A549 treated with GW870086 at 1 μM for 4 hours (cell line): ENCODE measurements around the gene MYPN. TPM values are rescaled to one million over a fixed set of nuclear protein-coding genes. Genes with fewer than 3 reads are reported as not detected.

ENCODE experiments used
- total RNA-seq: library from RNA; stranded (reverse); fragments of 200-300 nt; extraction: Qiagen RNA extraction; gene quantifications from 5 replicates; pipeline ENCODE4 v1.2.3, GENCODE V29; 2022; ENCODE audit warnings: low read depth

MYPN gene, protein sequence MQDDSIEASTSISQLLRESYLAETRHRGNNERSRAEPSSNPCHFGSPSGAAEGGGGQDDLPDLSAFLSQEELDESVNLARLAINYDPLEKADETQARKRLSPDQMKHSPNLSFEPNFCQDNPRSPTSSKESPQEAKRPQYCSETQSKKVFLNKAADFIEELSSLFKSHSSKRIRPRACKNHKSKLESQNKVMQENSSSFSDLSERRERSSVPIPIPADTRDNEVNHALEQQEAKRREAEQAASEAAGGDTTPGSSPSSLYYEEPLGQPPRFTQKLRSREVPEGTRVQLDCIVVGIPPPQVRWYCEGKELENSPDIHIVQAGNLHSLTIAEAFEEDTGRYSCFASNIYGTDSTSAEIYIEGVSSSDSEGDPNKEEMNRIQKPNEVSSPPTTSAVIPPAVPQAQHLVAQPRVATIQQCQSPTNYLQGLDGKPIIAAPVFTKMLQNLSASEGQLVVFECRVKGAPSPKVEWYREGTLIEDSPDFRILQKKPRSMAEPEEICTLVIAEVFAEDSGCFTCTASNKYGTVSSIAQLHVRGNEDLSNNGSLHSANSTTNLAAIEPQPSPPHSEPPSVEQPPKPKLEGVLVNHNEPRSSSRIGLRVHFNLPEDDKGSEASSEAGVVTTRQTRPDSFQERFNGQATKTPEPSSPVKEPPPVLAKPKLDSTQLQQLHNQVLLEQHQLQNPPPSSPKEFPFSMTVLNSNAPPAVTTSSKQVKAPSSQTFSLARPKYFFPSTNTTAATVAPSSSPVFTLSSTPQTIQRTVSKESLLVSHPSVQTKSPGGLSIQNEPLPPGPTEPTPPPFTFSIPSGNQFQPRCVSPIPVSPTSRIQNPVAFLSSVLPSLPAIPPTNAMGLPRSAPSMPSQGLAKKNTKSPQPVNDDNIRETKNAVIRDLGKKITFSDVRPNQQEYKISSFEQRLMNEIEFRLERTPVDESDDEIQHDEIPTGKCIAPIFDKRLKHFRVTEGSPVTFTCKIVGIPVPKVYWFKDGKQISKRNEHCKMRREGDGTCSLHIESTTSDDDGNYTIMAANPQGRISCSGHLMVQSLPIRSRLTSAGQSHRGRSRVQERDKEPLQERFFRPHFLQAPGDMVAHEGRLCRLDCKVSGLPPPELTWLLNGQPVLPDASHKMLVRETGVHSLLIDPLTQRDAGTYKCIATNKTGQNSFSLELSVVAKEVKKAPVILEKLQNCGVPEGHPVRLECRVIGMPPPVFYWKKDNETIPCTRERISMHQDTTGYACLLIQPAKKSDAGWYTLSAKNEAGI (N-terminal part only)
- 2.0 to 2.9 TPM (median 2.3 TPM) in 5 replicates for total RNA-seq

DNA sequence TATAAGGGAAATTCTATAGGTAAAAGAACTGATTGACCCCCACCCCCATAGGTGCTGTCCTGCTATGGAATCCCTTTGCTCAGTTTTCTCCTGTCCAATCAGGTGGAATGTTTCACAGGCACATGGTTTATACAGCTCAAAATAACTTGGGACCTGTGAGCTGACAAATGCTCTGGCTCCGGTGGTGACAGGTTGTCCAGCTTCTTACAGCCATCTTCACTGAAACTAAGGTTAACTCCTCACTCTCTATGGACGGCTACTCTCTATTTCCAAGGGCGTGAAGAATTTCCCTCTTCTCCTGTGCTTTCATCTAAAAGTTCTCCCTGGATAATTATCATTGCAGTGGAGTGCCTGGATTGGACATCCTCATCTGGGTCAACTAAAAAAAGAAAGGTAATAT, at the start of gene MYPN:
MYPN (plus strand) TSS at position 158 of the 400 bp plus-strand sequence. CDS start 11,951 bp downstream, outside the sequence.

DNA sequence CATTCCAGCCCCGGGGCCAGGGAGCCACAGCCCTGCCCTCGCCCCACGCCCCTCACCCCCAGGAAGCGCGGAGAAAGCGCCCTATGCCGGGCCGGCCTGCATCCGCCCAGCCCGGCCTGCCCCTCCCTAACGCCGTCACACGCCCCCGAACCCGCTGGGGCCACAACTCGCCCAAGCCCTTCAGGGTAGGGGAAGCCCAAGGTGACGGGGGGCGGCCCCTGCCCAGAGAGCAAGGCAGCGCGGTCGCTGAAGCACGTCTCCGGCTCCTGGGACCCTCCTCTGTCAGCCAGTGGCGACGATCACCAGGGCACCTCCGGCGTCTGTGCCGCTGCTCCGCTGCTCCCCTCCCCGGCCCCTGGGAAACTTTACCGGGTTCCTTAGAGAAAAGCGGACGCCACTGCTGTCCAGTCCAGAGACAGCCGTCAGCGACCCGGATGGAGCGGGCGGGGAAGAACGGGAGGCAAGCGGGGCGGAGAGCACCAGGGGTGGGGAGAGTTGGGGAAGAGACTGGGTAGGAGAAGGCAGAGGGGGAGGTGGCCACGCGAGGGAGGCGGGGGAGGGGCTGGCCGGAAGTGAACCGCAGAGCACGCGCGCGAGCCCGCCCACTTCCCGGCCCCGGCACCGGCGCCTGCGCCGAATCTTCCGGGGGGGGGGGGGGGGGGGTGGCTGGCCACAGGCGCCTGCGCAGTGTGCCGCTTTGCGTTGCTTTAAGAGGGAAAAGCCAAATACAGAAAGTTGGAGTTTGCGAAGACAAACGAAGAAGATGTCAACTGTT, 34.3 kb upstream of the MYPN start, which contains the start of gene HERC4:
HERC4 (minus strand) TSS at position 509 of the 775 bp plus-strand sequence. CDS start 2,175 bp downstream, outside the sequence.

DNA sequence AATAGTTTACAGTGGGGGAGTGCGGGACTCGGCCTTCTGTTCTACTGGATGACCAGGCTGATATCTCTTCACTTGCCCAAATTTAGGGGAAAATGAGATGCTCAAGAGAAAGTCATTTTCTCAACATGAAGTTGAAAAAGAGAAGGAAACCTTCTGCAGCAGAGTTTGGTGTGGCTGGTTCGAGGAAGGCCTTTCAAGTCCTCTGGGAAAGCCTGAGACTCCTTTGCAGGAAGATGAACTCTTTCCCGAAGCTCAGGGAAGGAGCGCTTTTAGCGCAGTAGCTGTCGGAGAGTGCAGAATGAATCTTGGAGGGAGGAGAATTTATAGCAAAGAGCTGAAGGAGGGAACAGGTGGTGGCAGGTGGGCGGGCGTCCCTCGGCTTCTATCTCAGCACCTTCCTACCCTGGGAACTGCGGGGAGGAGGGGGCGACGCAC, 122.5 kb downstream of the MYPN start, which contains the start of gene ATOH7:
ATOH7 (minus strand) TSS at position 297 of the 435 bp plus-strand sequence. CDS start 436 bp downstream, outside the sequence.

Other genes with a start within 250 kb of the MYPN start
- gene SIRT1, start 224.8 kb upstream of the MYPN start, total RNA-seq: 18.6 to 22.3 TPM (median 22.0 TPM) in 5 replicates
- 21.2 to 31.3 TPM (median 28.8 TPM) in 5 replicates for gene HERC4, start 34.2 kb upstream of the MYPN start, total RNA-seq
- gene ATOH7, start 122.6 kb downstream of the MYPN start, total RNA-seq: 0.17 to 0.34 TPM (median 0.18 TPM) in 5 replicates
- 173 to 240 TPM (median 176 TPM) in 5 replicates for gene HNRNPH3, start 222.6 kb downstream of the MYPN start, total RNA-seq
- gene PBLD, start 223.4 kb downstream of the MYPN start, total RNA-seq: 1.9 to 4.7 TPM (median 3.0 TPM) in 5 replicates